Activated T-cell treated with anti-CD3 and anti-CD28 coated beads, Interleukin-2, amount 50 U/mL, for 48 hours (primary cell): ENCODE data around the gene EHD2.
"Not testable (repeated sequence)": the region's sequence is repeated elsewhere in the genome, so short reads cannot be mapped to it uniquely, and the experiment has no call there.

Experiments used
- DNase-seq, 2 experiments: peaks; one replicate each; pipeline ENCODE4 v3.0.0-alpha.2; 2020

EHD2 gene

GRCh38 chr19:47691782-47692181, 21.4 kb upstream of the EHD2 start:
- DNase-seq: no peak

- no peak for DNase-seq
These were observed 19.7 kb upstream of the EHD2 start for GRCh38 chr19:47693489-47693888.

DNA sequence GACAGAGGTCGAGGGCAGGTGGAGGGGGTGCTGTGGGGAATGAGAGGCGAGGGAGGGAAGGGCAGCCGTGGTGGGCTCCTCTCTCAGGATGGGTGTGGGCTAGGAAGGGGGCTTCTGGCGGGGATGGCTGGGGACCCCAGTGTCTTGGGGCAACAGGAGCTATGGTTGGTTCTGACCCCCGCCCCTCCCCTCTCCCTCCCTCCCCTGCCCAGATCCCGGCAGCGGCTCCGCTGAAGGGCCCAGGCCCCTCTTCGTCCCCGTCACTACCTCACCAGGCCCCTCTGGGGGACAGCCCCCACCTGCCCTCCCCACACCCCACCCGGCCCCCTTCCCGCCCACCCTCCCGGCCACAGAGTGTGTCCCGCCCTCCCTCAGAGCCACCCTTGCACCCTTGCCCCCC, 19.3 kb upstream of the EHD2 start:
- DNase-seq: no peak

DNA sequence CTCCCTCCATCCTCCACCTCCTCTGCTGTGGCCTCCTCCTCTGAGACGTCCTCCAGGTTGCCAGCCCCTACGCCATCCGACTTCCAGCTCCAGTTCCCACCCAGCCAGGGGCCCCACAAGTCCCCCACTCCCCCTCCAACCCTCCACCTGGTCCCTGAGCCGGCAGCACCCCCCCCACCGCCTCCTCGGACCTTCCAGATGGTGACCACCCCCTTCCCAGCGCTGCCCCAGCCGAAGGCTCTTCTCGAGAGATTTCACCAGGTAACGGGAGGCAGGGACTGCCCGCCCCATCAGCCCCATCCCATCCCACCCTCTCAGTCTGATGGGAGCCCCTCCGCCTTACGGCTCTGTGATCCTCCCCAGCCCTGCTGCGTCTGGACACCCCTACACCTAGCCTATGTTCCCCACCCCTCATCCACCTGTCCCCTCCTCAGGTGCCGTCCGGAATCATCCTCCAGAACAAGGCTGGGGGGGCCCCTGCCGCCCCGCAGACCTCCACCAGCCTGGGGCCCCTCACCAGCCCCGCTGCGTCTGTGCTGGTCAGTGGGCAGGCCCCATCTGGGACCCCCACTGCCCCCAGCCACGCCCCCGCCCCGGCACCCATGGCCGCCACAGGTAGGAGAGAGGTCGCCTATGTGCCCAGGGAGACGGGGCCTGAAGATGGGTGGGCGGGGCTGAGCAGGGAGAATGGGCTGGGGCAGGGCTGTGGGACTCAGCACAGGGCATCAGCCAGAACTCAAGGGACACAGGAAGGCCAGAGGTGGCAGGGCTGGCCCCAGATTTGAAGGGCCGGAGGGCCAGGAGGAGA, 18.6 kb upstream of the EHD2 start:
- no peak for DNase-seq

DNA sequence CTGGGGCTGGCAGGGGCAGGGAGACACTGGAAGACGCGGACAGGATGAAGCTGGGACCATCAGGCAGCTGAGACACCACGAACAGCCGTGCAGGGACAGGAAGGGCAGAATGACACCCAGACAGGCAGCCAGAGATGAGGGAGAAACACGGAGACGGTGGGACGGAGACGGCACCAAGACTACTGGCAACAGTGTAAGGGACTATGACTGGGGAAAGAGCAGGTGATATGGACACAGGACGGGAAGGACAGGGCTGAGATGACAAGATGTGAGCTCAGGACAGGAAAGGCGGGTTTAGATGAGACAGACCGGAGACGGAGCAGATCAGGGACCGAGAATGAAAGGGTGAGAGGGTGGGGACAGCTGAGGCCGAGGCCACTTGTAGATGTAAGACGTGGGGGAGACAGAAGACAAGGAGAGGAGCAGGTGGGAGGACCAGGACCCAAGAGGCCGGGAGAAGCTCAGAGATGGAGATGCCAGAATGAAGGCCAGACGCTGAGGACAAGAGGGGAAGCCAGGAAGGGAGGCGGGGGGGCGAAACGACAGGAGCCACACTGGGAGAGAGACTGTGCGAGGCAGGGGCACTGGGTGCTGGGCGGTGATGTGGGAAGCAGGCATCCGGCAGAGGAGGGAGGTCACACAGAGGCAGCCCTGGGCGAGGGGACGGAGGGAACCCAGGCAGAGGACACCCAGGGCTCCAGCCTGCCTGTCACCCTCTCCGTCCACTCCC, 17.5 kb upstream of the EHD2 start:
- no peak for DNase-seq

DNA sequence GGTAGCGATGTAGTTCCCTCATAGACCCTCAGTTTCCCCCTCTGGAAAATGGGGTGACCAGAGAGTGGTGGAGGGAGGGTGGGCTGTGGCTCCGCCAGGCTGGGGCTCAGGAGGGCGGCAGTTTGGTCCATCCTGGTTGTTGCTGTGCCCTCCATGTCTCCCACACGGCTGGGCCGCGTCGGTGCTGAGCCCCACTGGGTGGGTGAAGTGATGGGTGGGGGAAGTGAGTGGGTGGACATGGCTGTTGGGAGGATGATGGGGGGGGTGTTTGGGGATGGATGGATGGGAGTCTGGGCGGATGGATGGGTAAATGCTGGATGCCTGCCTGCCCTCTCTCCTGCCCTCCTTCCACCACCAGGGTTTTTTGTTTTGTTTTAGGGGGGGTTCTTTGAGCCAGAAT, 16.6 kb upstream of the EHD2 start:
- no peak for DNase-seq

DNA sequence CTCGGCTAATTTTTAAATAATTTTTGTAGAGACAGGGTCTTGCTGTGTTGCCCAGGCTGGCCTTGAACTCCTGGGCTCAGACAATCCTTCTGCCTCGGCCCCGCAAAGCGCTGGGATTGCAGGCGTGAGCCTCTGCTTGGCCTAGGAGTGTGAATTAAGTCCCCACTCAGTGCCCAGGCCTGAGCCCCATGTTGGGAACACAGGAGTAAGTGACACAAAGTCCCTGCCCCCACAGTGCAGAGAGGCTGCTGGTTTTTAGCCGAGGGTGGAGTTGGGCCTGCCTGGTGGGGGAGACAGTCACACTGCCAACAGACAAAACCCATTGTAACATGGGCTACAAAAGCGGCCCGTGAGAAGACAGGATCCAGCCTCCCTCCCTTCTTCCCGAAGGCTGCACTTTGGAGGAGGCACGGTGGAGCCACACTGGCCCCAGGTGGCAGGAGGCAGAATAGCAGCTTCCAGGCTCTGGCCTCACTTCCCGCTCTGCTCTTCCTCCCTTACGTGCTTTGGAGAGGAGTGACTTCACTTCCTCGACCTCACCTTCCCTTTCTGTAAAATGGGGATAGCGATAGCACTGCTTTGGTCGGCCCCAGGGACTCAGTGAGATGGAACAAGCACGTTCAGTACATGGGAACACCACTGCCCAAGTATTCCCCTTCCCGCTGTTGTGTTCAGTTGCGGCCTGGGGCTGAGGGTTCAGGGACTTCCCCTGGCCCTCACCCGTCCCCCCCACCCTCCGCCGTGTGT, 15.2 kb upstream of the EHD2 start:
- peak; percentile 68 to 76 for DNase-seq

DNA sequence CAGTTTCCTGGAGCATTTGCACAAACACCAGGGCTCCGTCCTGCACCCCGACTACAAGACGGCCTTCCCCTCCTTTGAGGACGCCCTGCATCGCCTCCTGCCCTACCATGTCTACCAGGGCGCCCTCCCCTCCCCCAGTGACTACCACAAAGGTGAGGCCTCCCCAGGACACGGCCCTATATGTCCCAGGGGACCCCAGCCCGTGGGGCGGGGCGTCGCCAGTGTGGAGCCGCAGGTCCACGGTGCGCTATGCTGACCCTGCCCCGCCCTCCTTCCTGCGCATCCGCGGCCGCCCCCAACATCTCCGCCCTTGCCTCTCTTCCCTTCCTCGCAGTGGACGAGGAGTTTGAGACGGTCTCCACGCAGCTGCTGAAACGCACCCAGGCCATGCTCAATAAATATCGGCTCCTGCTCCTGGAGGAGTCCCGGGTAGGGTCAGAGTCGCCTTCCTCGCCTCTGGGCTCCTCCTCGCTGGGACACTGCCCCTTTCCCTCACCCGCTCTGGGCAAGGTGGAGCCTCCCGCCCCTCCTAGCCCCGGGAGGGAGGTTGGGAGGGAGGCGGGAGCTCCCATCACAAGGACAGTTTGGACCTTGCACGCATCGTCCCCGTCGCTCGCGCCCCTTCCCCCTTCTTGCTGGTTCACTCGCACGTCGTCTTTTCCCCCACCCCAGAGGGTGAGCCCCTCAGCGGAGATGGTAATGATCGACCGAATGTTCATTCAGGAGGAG, 14.4 kb upstream of the EHD2 start:
- no peak for DNase-seq

DNA sequence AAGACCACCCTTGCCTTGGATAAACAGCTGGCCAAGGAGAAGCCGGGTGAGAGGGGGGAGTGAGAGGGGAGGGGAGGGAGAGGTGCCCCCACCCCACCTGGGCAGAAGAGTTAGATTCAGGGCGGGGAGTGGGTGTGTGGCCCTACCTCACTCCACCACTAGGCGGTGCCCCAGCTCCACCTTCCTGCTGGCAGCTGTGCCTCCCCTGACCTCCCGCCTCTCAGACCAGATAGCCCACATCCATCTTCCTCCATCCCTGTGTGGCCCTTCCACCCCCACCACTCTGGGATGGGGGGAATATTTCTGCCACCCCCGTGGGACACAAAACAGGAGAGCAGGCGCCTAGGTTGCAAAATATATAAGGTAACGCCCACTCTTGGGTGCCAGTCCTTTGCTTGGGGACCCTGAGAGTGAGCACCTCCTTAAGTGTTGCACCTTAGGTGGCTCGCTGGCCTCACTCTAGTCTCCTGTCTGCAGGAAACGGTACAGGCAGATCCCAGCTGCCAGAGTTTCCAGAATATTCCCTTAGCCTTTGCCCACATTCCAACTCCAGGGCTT, 13.8 kb upstream of the EHD2 start:
- peak; percentile 69 to 78 for DNase-seq

- DNase-seq: no peak
These were observed 12.1 kb upstream of the EHD2 start for GRCh38 chr19:47700934-47701716.

GRCh38 chr19:47701717-47702552, 11.3 kb upstream of the EHD2 start:
- no peak for DNase-seq

- no peak for DNase-seq
These were observed 10.6 kb upstream of the EHD2 start for GRCh38 chr19:47702671-47703070.

DNA sequence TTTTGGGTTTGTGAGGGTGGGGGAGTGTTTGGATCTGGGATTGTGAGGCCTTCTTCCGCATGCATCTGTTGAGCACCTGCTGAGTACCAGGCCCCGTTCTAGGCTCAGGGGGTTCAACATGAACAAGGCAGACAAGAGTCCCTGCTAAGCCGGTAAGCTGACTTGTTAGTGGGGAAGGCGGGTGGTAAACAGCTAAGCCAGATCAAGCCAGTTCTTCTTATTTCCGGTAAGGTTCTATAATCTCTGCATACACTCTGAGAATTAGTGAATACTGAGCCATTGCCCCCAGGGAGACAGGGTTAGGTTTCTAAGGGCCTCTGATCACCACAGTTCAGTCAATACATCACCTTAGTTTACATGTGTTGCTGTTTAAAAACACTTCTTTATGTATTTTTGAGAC, 9.9 kb upstream of the EHD2 start:
- DNase-seq: no peak

DNA sequence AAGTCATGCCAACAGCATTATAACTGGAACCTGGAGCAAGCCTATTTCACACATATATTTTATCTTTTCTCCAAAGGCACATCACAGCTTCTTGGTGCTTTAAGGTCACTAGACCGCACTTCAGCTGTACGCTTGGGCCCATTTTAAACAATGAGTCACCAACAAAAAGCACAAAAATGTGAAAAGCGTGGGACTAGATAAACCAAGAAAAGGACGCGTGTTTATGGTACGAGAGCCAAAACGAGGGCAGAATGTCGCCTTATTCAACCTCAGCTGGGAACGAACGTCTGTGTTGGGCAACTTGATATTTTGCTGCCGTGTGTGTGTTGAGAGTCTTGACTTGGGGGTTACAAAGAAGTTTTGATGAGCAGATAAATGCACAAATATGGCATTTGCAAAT, 9.2 kb upstream of the EHD2 start:
- DNase-seq: no peak

DNA sequence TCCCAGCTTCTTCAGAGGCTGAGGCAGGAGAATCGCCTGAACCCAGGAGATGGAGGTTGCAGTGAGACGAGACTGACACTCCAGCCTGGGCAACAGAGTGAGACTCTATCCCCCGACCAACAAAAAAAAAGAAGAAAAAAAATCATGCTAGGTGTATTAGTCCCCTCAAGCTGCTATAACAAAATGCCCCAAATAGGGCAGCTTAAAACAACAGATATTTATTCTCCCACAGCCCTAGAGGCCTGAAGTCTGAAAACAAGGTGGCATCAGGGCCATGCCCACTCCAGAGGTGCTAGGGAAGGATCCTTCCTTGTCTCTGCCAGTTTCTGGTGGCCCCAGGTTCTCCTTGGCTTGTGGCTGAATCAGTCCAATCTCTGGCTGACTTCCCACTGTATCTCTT, 8.6 kb upstream of the EHD2 start:
- DNase-seq: no peak

GRCh38 chr19:47707135-47707925, 5.9 kb upstream of the EHD2 start:
- DNase-seq: peak; percentile 89

DNA sequence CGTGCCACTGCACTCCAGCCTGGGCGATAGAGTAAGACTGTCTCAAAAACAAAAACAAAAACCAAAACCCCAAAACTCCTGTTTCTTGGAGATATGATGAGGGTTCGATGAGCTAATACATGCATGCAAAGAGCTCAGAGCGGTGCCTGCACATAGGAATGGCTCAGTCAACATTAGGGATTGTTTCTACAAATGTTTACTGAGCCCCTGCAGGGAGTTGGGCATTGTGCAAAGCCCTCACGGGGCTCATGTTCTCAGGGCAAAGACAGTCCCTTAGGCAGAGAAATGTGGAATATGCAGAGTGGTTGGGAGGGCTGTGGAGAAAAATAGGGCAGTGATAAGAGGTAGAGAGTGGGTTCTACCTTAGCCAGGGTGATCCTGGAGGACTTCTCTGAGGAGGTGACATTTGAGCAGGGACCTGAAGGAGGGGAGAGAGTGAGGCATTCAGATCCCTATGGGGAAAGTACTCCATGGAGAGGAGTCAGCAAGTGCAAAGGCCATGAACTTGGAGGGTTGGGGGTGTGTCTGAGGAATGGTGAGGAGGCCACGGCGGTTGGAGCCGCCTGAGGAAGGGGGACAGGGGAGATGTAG, 1.5 kb upstream of the EHD2 start:
- no peak for DNase-seq

- DNase-seq: no peak
These were observed 1.1 kb downstream of the EHD2 start for GRCh38 chr19:47714339-47714738.

DNA sequence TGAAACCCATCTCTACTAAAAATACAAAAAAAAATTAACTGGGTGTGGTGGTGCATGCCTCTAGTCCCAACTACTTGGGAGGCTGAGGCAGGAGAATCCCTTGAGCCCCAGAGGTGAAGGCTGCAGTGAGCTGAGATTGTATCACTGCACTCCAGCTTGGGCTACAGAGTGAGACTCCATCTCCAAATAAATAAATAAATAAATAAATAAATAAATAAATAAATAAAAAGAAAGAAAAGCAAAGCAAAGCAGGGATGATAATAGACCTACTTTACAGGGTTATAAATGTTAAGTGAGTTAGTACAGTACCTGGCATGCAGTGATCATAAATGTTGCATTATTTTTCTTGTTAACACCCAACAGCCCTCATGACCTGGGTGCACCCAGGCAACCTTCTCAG, 1.6 kb downstream of the EHD2 start:
- not testable (repeated sequence) for DNase-seq
